Neural cell (in vitro differentiated cells): ENCODE results near the gene GSTA3. TPM values are rescaled to one million over a fixed set of nuclear protein-coding genes. Genes with fewer than 3 reads are reported as not detected.
"Not testable (repeated sequence)": the region's sequence is repeated elsewhere in the genome, so short reads cannot be mapped to it uniquely, and the experiment has no call there.

ENCODE experiments used
- H2AFZ ChIP-seq: fragments of 200-600, 300-800 bp; sonication (generic), shearing (Covaris generic); 2 replicates; pipeline ENCODE4 v1.6.0; 2014; ENCODE audit warnings: low read depth, mild to moderate bottlenecking, antibody characterized with exemption, low read length, moderate library complexity
- H3F3A ChIP-seq: fragments of 200-600 bp; shearing (Covaris generic); 2 replicates; pipeline ENCODE4 v1.6.1; 2016; ENCODE audit warnings: mild to moderate bottlenecking, moderate library complexity, mixed read lengths, antibody characterized with exemption, low read length; ENCODE audit not compliant: insufficient read depth, poor library complexity, severe bottlenecking
- H3K27ac ChIP-seq: fragments of 200-600, 300-800 bp; sonication (generic), shearing (Covaris generic); 2 replicates; pipeline ENCODE4 v1.5.1; 2014; ENCODE audit warnings: mild to moderate bottlenecking, low read length, moderate library complexity
- H3K27me3 ChIP-seq: fragments of 300-800, 200-600 bp; sonication (generic), shearing (Covaris generic); 2 replicates; pipeline ENCODE4 v1.6.0; 2014; ENCODE audit warnings: mild to moderate bottlenecking, low read depth, low read length, moderate library complexity; ENCODE audit not compliant: insufficient read depth
- H3K36me3 ChIP-seq: fragments of 300-800, 200-600 bp; sonication (generic), shearing (Covaris generic); 2 replicates; pipeline ENCODE4 v1.5.1; 2014; ENCODE audit warnings: mild to moderate bottlenecking, antibody characterized with exemption, low read length, moderate library complexity; ENCODE audit not compliant: insufficient read depth
- H3K4me2 ChIP-seq: fragments of 300-800, 200-600 bp; sonication (generic), shearing (Covaris generic); 2 replicates; pipeline ENCODE4 v1.6.0; 2014; ENCODE audit warnings: mild to moderate bottlenecking, low read length
- H3K4me3 ChIP-seq: fragments of 300-800, 200-600 bp; sonication (generic), shearing (Covaris generic); 2 replicates; pipeline ENCODE4 v1.5.1; 2014; ENCODE audit warnings: mild to moderate bottlenecking, low read length, moderate library complexity
- H3K79me2 ChIP-seq: fragments of 200-600 bp; shearing (Covaris generic); replicated peaks from 2 replicates; pipeline ENCODE4 v1.6.0; 2014; ENCODE audit warnings: mild to moderate bottlenecking, low read length, moderate library complexity; ENCODE audit not compliant: insufficient read depth
- H3K9ac ChIP-seq: fragments of 300-800, 200-600 bp; sonication (generic), shearing (Covaris generic); 2 replicates; pipeline ENCODE4 v1.6.1; 2016; ENCODE audit warnings: mild to moderate bottlenecking, low read length, mixed read lengths
- H3K9me2 ChIP-seq: fragments of 200-600 bp; shearing (Covaris generic); 2 replicates; pipeline ENCODE4 v1.6.1; 2016; ENCODE audit warnings: mild to moderate bottlenecking, low read length, mixed read lengths; ENCODE audit not compliant: insufficient read depth
- H3K9me3 ChIP-seq: fragments of 200-600, 300-800 bp; sonication (generic), shearing (Covaris generic); 2 replicates; pipeline ENCODE4 v1.6.1; 2016; ENCODE audit warnings: mild to moderate bottlenecking, mixed run types, low read length, moderate library complexity, mixed read lengths
- H4K20me1 ChIP-seq: fragments of 200-600 bp; shearing (Covaris generic); 2 replicates; pipeline ENCODE4 v1.6.1; 2016; ENCODE audit warnings: mild to moderate bottlenecking, mixed run types; ENCODE audit not compliant: insufficient read depth
- CTCF ChIP-seq: fragments of 450-650 bp; IDR thresholded peaks from 2 replicates; pipeline ENCODE4 v1.5.1; 2014; ENCODE audit warnings: antibody characterized with exemption, mild to moderate bottlenecking, moderate library complexity; ENCODE audit not compliant: poor library complexity, severe bottlenecking
- EP300 ChIP-seq: fragments of 450-650 bp; conservative IDR thresholded peaks from 2 replicates; pipeline ENCODE4 v1.6.1; 2014; ENCODE audit warnings: antibody characterized with exemption, mild to moderate bottlenecking, moderate library complexity; ENCODE audit not compliant: poor library complexity, severe bottlenecking
- EZH2 ChIP-seq: fragments of 200-600, 300-800 bp; shearing (Covaris generic), sonication (generic); IDR thresholded peaks from 2 replicates; pipeline ENCODE4 v1.6.1; 2014; ENCODE audit warnings: antibody characterized with exemption, low read length, borderline replicate concordance, mild to moderate bottlenecking; ENCODE audit not compliant: insufficient read depth, poor library complexity, severe bottlenecking
- MXI1 ChIP-seq: fragments of 450-650 bp; conservative IDR thresholded peaks from 2 replicates; pipeline ENCODE4 v1.6.1; 2014; ENCODE audit warnings: antibody characterized with exemption, mild to moderate bottlenecking; ENCODE audit not compliant: poor library complexity, severe bottlenecking
- POLR2AphosphoS5 ChIP-seq: IDR thresholded peaks from 2 replicates; pipeline ENCODE4 v1.6.1; 2012
- RAD21 ChIP-seq: fragments of 450-650 bp; conservative IDR thresholded peaks from 2 replicates; pipeline ENCODE4 v1.6.1; 2014; ENCODE audit warnings: antibody characterized with exemption, mild to moderate bottlenecking, moderate library complexity
- SMC3 ChIP-seq: fragments of 450-650 bp; conservative IDR thresholded peaks from 2 replicates; pipeline ENCODE4 v1.6.1; 2014; ENCODE audit warnings: antibody characterized with exemption, mild to moderate bottlenecking, moderate library complexity; ENCODE audit not compliant: poor library complexity
- TAF1 ChIP-seq: IDR thresholded peaks from 2 replicates; pipeline ENCODE4 v1.6.1; 2012; ENCODE audit warnings: low read depth
- polyA plus RNA-seq: library from polyadenylated mRNA; depleted of rRNA; stranded (reverse); fragments of >200 nt; gene quantifications from 2 replicates; pipeline ENCODE4 v1.2.3, GENCODE V29; 2014

Gene GSTA3
- polyA plus RNA-seq, 1 donor from 2014 or later, result not detected

- no peak for TF ChIP-seq RAD21
- no peak for TF ChIP-seq EP300
- no peak for TF ChIP-seq TAF1
- no peak for TF ChIP-seq EZH2
- TF ChIP-seq CTCF, result no peak
- no peak for TF ChIP-seq SMC3
- TF ChIP-seq MXI1, result no peak
- H3F3A ChIP-seq, result no peaks in the 10 kb centered on the region
- no peak overlapping the region for H3K9ac ChIP-seq
- no peaks in the 10 kb centered on the region for H3K36me3 ChIP-seq
- H3K79me2 ChIP-seq, result no peaks in the 10 kb centered on the region
- H3K4me3 ChIP-seq, result no peak overlapping the region
- H3K27me3 ChIP-seq, result no peaks in the 10 kb centered on the region
- H3K4me2 ChIP-seq, result no peak overlapping the region
- H2AFZ ChIP-seq, result no peak overlapping the region
- no peaks in the 10 kb centered on the region for H3K9me2 ChIP-seq
- H3K27ac ChIP-seq, result no peak overlapping the region
- H4K20me1 ChIP-seq, result no peaks in the 10 kb centered on the region
- no peaks in the 10 kb centered on the region for H3K9me3 ChIP-seq
These were observed 33.3 kb downstream of the GSTA3 start for GRCh38 chr6:52876056-52876787.

- no peaks in the 10 kb centered on the region for H3K36me3 ChIP-seq
- no peak overlapping the region for H3K4me3 ChIP-seq
- no peak overlapping the region for H3K9ac ChIP-seq
- no peaks in the 10 kb centered on the region for H4K20me1 ChIP-seq
- no peaks in the 10 kb centered on the region for H3F3A ChIP-seq
- no peak overlapping the region for H2AFZ ChIP-seq
- H3K79me2 ChIP-seq, result no peaks in the 10 kb centered on the region
- no peaks in the 10 kb centered on the region for H3K9me2 ChIP-seq
- no peaks in the 10 kb centered on the region for H3K9me3 ChIP-seq
- no peak overlapping the region for H3K27ac ChIP-seq
- no peaks in the 10 kb centered on the region for H3K27me3 ChIP-seq
- no peak for TF ChIP-seq EZH2
- TF ChIP-seq SMC3, result no peak
- no peak for TF ChIP-seq MXI1
- TF ChIP-seq TAF1, result no peak
- no peak for TF ChIP-seq CTCF
- no peak for TF ChIP-seq EP300
- no peak overlapping the region for H3K4me2 ChIP-seq
These were observed 37.5 kb downstream of the GSTA3 start for GRCh38 chr6:52872031-52872430.

- H2AFZ ChIP-seq, result no peak overlapping the region
- H3K9ac ChIP-seq, result no peak overlapping the region
- no peak overlapping the region for H3K4me3 ChIP-seq
- no peaks in the 10 kb centered on the region for H3K27me3 ChIP-seq
- TF ChIP-seq RAD21 (no peak), POLR2AphosphoS5 (no peak)
- no peaks in the 10 kb centered on the region for H4K20me1 ChIP-seq
- H3K36me3 ChIP-seq, result no peaks in the 10 kb centered on the region
- H3K4me2 ChIP-seq, result no peak overlapping the region
- H3K9me2 ChIP-seq, result no peaks in the 10 kb centered on the region
- H3K79me2 ChIP-seq, result no peaks in the 10 kb centered on the region
- H3K9me3 ChIP-seq, result no peaks in the 10 kb centered on the region
- no peak overlapping the region for H3K27ac ChIP-seq
- H3F3A ChIP-seq, result no peaks in the 10 kb centered on the region
These were observed 37.9 kb downstream of the GSTA3 start for GRCh38 chr6:52871621-52872020.

GRCh38 chr6:52870335-52871091 is 39.0 kb downstream of the GSTA3 start:
- H2AFZ ChIP-seq, H3K9ac ChIP-seq, H3F3A ChIP-seq, H4K20me1 ChIP-seq, H3K4me2 ChIP-seq, H3K9me3 ChIP-seq, H3K4me3 ChIP-seq, H3K79me2 ChIP-seq, H3K9me2 ChIP-seq, H3K27ac ChIP-seq, H3K36me3 ChIP-seq, H3K27me3 ChIP-seq: not testable (repeated sequence)

GRCh38 chr6:52868899-52869298 is 40.6 kb downstream of the GSTA3 start:
- H3K27me3 ChIP-seq, H3K36me3 ChIP-seq, H3K9ac ChIP-seq, H3K9me3 ChIP-seq, H3K27ac ChIP-seq, H3K4me3 ChIP-seq, H3K79me2 ChIP-seq, H3K9me2 ChIP-seq, H3F3A ChIP-seq, H3K4me2 ChIP-seq, H2AFZ ChIP-seq, H4K20me1 ChIP-seq: not testable (repeated sequence)
